ENCODE data around the gene DCST2. TPM values are rescaled to one million over a fixed set of nuclear protein-coding genes. Genes with fewer than 3 reads are reported as not detected.

The DCST2 gene
- polyA plus RNA-seq, 1 donor from 2014 or later, result 1.8 TPM

GRCh38 chr1:154989195-154989860, 44.3 kb downstream of the DCST2 start:
- peaks cover 9% of the 10 kb centered on the region for H3K79me2 ChIP-seq (replicated peaks; ENCODE audit: insufficient read depth, low read length)
- H3K36me3 ChIP-seq (ENCODE audit: insufficient read depth, low read length), result no peaks in the 10 kb centered on the region

GRCh38 chr1:154988058-154988954, 45.3 kb downstream of the DCST2 start:
- Histone ChIP-seq H3K4me3 (ENCODE audit: low read length) (no peak overlapping the region), H3K79me2 (replicated peaks; ENCODE audit: insufficient read depth, low read length) (peaks cover 17% of the 10 kb centered on the region), H3K4me2 (ENCODE audit: low read length) (no peak overlapping the region), H3K36me3 (ENCODE audit: insufficient read depth, low read length) (no peaks in the 10 kb centered on the region), H2AFZ (ENCODE audit: low read depth, low read length) (no peak overlapping the region), H4K20me1 (ENCODE audit: insufficient read depth) (no peaks in the 10 kb centered on the region), H3F3A (ENCODE audit: insufficient read depth, low read length, poor library complexity, severe bottlenecking) (no peaks in the 10 kb centered on the region), H3K27me3 (ENCODE audit: insufficient read depth, low read depth, low read length) (no peaks in the 10 kb centered on the region), H3K9me2 (ENCODE audit: insufficient read depth, low read length) (no peaks in the 10 kb centered on the region), H3K9me3 (ENCODE audit: low read length) (no peaks in the 10 kb centered on the region), H3K27ac (ENCODE audit: low read length) (no peak overlapping the region), H3K9ac (ENCODE audit: low read length) (no peak overlapping the region)
- TF ChIP-seq REST (IDR thresholded peaks at IDR 0.05; ENCODE audit: borderline replicate concordance) (no peak), EZH2 (IDR thresholded peaks at IDR 0.05; ENCODE audit: borderline replicate concordance, insufficient read depth, low read length, poor library complexity, severe bottlenecking) (no peak), CTCF (IDR thresholded peaks at IDR 0.05; ENCODE audit: poor library complexity, severe bottlenecking) (no peak), EP300 (conservative IDR thresholded peaks at IDR 0.05; ENCODE audit: poor library complexity, severe bottlenecking) (no peak), MXI1 (conservative IDR thresholded peaks at IDR 0.05; ENCODE audit: poor library complexity, severe bottlenecking) (no peak), RAD21 (conservative IDR thresholded peaks at IDR 0.05) (no peak), POLR2AphosphoS5 (IDR thresholded peaks at IDR 0.05) (no peak), SMC3 (conservative IDR thresholded peaks at IDR 0.05; ENCODE audit: poor library complexity) (no peak), TAF1 (IDR thresholded peaks at IDR 0.05; ENCODE audit: low read depth) (no peak)

More at GRCh38 chr1:154989195-154989860, 44.3 kb downstream of the DCST2 start:
- H3K4me3 ChIP-seq (ENCODE audit: low read length), result no peak overlapping the region
- H2AFZ ChIP-seq (ENCODE audit: low read depth, low read length), result no peak overlapping the region
- no peak overlapping the region for H3K9ac ChIP-seq (ENCODE audit: low read length)
- H3K4me2 ChIP-seq (ENCODE audit: low read length), result no peak overlapping the region
- no peaks in the 10 kb centered on the region for H3K9me3 ChIP-seq (ENCODE audit: low read length)
- H3K27ac ChIP-seq (ENCODE audit: low read length), result no peak overlapping the region
- H3K27me3 ChIP-seq (ENCODE audit: insufficient read depth, low read depth, low read length), result no peaks in the 10 kb centered on the region
- no peaks in the 10 kb centered on the region for H3K9me2 ChIP-seq (ENCODE audit: insufficient read depth, low read length)
- no peaks in the 10 kb centered on the region for H3F3A ChIP-seq (ENCODE audit: insufficient read depth, low read length, poor library complexity, severe bottlenecking)
- H4K20me1 ChIP-seq (ENCODE audit: insufficient read depth), result no peaks in the 10 kb centered on the region
- TF ChIP-seq EP300 (conservative IDR thresholded peaks at IDR 0.05; ENCODE audit: poor library complexity, severe bottlenecking) (no peak), SMC3 (conservative IDR thresholded peaks at IDR 0.05; ENCODE audit: poor library complexity) (no peak)

Data from neural cell (in vitro differentiated cells).